Vagina (tissue), 2 donors: Measurements from ENCODE around the gene STK32B.

Source experiments
- CTCF ChIP-seq, 3 experiments: fragments of 450-650 bp in 2 of 3; fragments of 200-600 bp in 1 of 3; sonication (generic) in 1 of 3; IDR thresholded peaks; one replicate each; pipeline ENCODE4 v1.5.1; 2017 to 2019; ENCODE audit warnings: antibody characterized with exemption in 3 of 3, mild to moderate bottlenecking in 2 of 3, moderate library complexity in 2 of 3
- POLR2A ChIP-seq, 2 donors: fragments of 450-650 bp; IDR thresholded peaks; one replicate each; pipeline ENCODE4 v1.6.1; 2017; ENCODE audit warnings: antibody characterized with exemption in 2 of 2, mild to moderate bottlenecking in 2 of 2, moderate library complexity in 2 of 2

GRCh38 chr4:5471691-5472090 is 420.4 kb downstream of the STK32B start:
- TF ChIP-seq CTCF (IDR thresholded peaks at IDR 0.05) = no peak
- no peak for TF ChIP-seq POLR2A (IDR thresholded peaks at IDR 0.05)
